ENCODE measurements around the gene PSME2.

DNA sequence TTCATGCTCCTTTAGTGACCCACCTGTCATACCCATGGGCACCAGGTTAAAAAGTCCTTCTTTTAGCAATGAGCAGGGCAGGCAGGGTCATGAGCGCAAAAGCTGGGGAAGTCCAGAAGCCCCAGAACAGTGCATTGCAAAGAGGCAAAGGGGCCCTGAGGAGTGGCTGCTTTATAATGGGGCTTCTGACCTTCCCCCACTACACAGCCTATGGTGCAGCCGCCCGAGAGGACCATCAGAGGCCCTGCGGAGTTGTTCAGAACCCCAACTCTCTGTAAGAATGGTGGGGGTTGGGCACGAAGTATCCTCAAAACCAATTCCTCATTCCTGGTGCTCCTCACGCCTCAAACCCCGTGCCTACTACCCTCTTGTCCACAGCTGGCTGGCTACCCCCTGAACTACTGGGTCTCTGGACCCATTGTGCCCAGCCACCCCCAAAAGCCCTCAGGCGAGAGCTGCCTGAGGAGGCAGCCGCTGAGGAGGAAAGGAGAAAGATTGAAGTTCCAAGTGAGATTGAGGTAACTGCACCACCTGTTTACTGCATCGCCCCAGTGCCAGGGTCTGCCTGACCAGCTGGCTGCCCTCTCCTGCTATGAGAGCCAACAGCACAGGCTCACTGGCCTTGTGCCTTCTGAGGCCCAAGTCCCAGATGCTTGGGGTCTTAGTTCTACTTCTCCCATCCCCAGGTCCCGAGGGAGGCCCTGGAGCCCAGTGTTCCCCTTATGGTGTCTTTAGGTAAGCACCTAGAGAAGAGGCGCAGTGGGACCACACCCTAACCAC, 32.2 kb upstream of the PSME2 start:
- no peak for TF ChIP-seq CTCF (IDR thresholded peaks at IDR 0.05; ENCODE audit: poor library complexity)
- TF ChIP-seq EZH2 (IDR thresholded peaks at IDR 0.05; ENCODE audit: borderline replicate concordance): no peak
- no peak for TF ChIP-seq EZH2phosphoT487 (IDR thresholded peaks at IDR 0.05; ENCODE audit: low read depth, severe bottlenecking, unreplicated experiment)

Data from hepatocyte (in vitro differentiated cells).